ENCODE measurements around the gene MYOM1.

GRCh38 chr18:3027370-3027891 is 192.3 kb downstream of the MYOM1 start:
- TF ChIP-seq CTCF (IDR thresholded peaks at IDR 0.05; ENCODE audit: low read depth, low read length, poor library complexity, severe bottlenecking) (no peak), EZH2phosphoT487 (IDR thresholded peaks at IDR 0.05; ENCODE audit: borderline replicate concordance, low read length) (no peak)

All from DOHH2 (cell line).